K562 (cell line): ENCODE results near the gene KCNJ14. TPM values are rescaled to one million over a fixed set of nuclear protein-coding genes. Genes with fewer than 3 reads are reported as not detected.

Source experiments
- BHLHE40 ChIP-seq: IDR thresholded peaks from 2 replicates; pipeline ENCODE4 v1.6.1; 2011; ENCODE audit warnings: low read length, improper control_type of control experiment
- CREM ChIP-seq: IDR thresholded peaks from 2 replicates; pipeline ENCODE4 v1.6.1; 2014; ENCODE audit warnings: antibody characterized with exemption, low read depth
- DLX4 ChIP-seq: fragments of 250-450 bp; sonication (Bioruptor Pico); IDR thresholded peaks from 2 replicates; pipeline ENCODE4 v1.6.1; 2021; ENCODE audit warnings: mild to moderate bottlenecking
- DNMT1 ChIP-seq: fragments of 450-650 bp; IDR thresholded peaks from 2 replicates; pipeline ENCODE4 v1.6.1; 2016; ENCODE audit warnings: antibody characterized with exemption, mild to moderate bottlenecking
- HCFC1 ChIP-seq: IDR thresholded peaks from 2 replicates; pipeline ENCODE4 v1.6.1; 2012; ENCODE audit warnings: low read depth, low read length, improper control_type of control experiment
- KDM2B ChIP-seq: fragments of 250-450 bp; sonication (Bioruptor Pico); IDR thresholded peaks from 2 replicates; pipeline ENCODE4 v1.8.0; 2021; ENCODE audit warnings: mild to moderate bottlenecking, moderate library complexity
- LEF1 ChIP-seq: fragments of 450-650 bp; IDR thresholded peaks from 2 replicates; pipeline ENCODE4 v1.6.1; 2016; ENCODE audit warnings: mild to moderate bottlenecking
- MCM2 ChIP-seq: fragments of 450-650 bp; IDR thresholded peaks from 2 replicates; pipeline ENCODE4 v1.6.1; 2017; ENCODE audit warnings: low read depth, mild to moderate bottlenecking
- MTA2 ChIP-seq: fragments of 450-650 bp; IDR thresholded peaks from 2 replicates; pipeline ENCODE4 v1.6.1; 2016; ENCODE audit warnings: low read depth
- NR2F6 ChIP-seq: fragments of 450-650 bp; formaldehyde crosslinking; IDR thresholded peaks from 2 replicates; pipeline ENCODE4 v1.4.0; 2020; ENCODE audit warnings: mild to moderate bottlenecking
- PPARD ChIP-seq: fragments of 250-450 bp; sonication (Bioruptor Pico); IDR thresholded peaks from 2 replicates; pipeline ENCODE4 v1.8.0; 2022; ENCODE audit warnings: inconsistent platforms, mild to moderate bottlenecking, moderate library complexity
- SFPQ ChIP-seq: fragments of 200-400 bp; formaldehyde crosslinking; IDR thresholded peaks from 2 replicates; pipeline ENCODE4 v1.6.1; 2017; ENCODE audit warnings: mild to moderate bottlenecking, low read depth, low read length, moderate library complexity
- TOE1 ChIP-seq, 2 experiments: fragments of 450-650 bp in 1 of 2; sonication (generic) in 1 of 2; formaldehyde crosslinking in 1 of 2; IDR thresholded peaks; 2 replicates each; pipeline versions ENCODE4 v1.7.1 to v1.8.0; 2016 to 2022; ENCODE audit warnings: borderline replicate concordance in 2 of 2, mild to moderate bottlenecking in 2 of 2, antibody characterized with exemption in 1 of 2, inconsistent platforms in 1 of 2, low read depth in 1 of 2, missing genetic modification reagents in 1 of 2, moderate library complexity in 1 of 2
- ZBTB11 ChIP-seq, 3 experiments: fragments of 200-800 bp in 1 of 3; fragments of 250-450 bp in 1 of 3; fragments of 450-650 bp in 1 of 3; sonication (Bioruptor Pico) in 1 of 3; sonication (Bioruptor generic) in 1 of 3; formaldehyde crosslinking in 1 of 3; IDR thresholded peaks; 2 replicates each; pipeline versions ENCODE4 v1.6.1 to v1.8.0; 2016 to 2022; ENCODE audit warnings: mild to moderate bottlenecking in 2 of 3, missing genetic modification characterization in 2 of 3, missing compliant biosample characterization in 1 of 3, moderate library complexity in 1 of 3
- polyA plus RNA-seq, 8 experiments: library from polyadenylated mRNA; depleted of rRNA in 4 of 8; stranded (reverse) in 5 of 8; unstranded in 3 of 8; fragments of >200 nt; fragmentation: Nextera tagmentation in 2 of 8; fragmentation: Illumina TruSeq in 1 of 8; extraction: Ambion mirVana in 2 of 8; extraction: Trizol in 1 of 8; gene quantifications; 2 replicates each; pipeline versions ENCODE4 v1.2.1 to v1.2.3, GENCODE V29; 2011 to 2014; ENCODE audit warnings: inconsistent platforms in 1 of 8, missing spikeins in 1 of 8
- total RNA-seq, 7 experiments: library from RNA; depleted of rRNA in 6 of 7; stranded (reverse); fragments of >200 nt in 6 of 7; fragmentation: Illumina TruSeq in 2 of 7; extraction: Trizol in 2 of 7; gene quantifications; 2 replicates each; pipeline versions ENCODE4 v1.2.1 to v1.2.3, GENCODE V29; 2011 to 2021; ENCODE audit warnings: low replicate concordance in 1 of 7

Gene KCNJ14
- total and polyA plus RNA-seq, 9 of the 15 experiments (the other 6 are each of a cell fraction or from before 2014, with no cell fraction given), result 0.15 to 1.6 (median 0.49) TPM

- TF ChIP-seq SFPQ (no peak), MCM2 (no peak), TOE1 (IDR thresholded peaks at IDR 0.05; ENCODE audit: borderline replicate concordance) (peak; percentile 100), TOE1 (CRISPR knock-in tag; IDR thresholded peaks at IDR 0.05; ENCODE audit: borderline replicate concordance, low read depth) (0 out of 2 replicates have a peak, but pooled peaks have one; percentile 72), NR2F6 (no peak), PPARD (CRISPR knock-in tag) (no peak), BHLHE40 (peak; percentile 89), ZBTB11 (CRISPR knock-in tag; IDR thresholded peaks at IDR 0.05) (peak in 1 of 3 experiments; percentile 52; a peak in 2 of 6 replicates), LEF1 (peak; percentile 80), DNMT1 (peak; percentile 76; the same call in 1 of the 2 replicates), MTA2 (peak; percentile 28; the same call in 1 of the 2 replicates), DLX4 (CRISPR knock-in tag) (no peak), KDM2B (CRISPR knock-in tag) (no peak), HCFC1 (no peak), CREM (peak; percentile 60)
These were observed 46.3 kb downstream of the KCNJ14 start (continued) for GRCh38 chr19:48501494-48502349.
